HG03196 (cell line): ENCODE results near the gene HEPACAM2.

ENCODE experiments used
- ATAC-seq: cut with Tn5 transposase; IDR thresholded peaks from one replicate; pipeline ENCODE4 v1.9.1; 2021; ENCODE audit not compliant: unreplicated experiment

The HEPACAM2 gene

GRCh38 chr7:93226310-93226709 is at the start of gene HEPACAM2:
Gene HEPACAM2, minus strand, starts transcription at chr7:93226469.
- no peak for ATAC-seq

DNA sequence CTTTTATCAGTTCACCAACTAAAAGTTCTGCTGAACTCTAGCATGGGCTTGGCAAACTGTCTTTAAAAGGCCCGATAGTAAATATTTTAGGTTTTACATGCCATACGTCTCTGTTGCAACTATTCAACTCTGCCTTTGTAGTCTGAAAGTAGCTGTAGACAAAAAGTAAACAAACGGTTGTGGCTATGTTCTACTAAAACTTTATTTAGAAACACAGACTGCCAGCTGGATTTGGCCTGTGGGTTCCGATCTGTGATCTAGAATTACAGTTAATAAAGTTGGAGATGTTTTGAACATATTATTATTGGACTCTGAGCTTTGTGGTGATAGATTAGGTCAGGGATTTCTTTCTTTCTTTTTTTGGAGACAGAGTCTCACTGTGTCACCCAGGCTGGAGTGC is 39.0 kb upstream of the HEPACAM2 start:
- no peak for ATAC-seq

DNA sequence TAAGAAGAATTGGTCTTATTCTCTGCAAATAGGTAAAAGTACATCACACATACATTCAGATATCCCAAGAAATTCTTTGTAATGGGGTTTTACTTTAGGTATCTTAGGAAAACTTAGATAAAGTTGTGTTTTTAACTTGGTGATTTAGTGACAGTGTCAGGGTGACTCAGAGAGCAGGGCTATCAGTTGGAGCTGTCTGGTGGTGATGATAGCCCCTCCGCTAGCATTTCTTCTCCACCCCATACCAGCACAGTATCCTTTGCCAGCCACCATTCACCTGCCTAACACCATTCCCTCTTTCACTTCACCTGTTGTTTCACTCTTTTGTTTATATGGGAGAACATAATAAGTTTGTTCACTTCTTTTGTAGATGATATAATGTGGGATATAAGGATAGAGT is 36.3 kb upstream of the HEPACAM2 start:
- no peak for ATAC-seq

DNA sequence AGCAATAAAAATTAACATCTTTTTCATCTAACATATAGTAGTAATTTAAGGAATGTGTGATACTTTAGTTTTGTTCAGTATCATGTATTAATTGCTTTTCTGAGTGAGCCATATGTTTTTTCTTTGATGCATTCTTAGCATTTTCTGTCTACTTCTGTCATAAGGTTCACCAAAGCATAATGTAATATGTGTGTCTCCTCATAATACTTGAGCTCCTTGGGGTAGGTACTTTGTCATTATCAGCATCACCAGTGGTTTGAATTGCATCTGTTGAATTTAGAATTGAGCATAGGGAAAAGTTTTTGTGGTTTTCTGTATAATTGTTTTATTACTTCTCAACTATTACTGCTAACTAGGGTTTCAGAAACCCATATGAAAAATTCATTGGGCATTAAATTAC is 32.4 kb upstream of the HEPACAM2 start:
- ATAC-seq: no peak

DNA sequence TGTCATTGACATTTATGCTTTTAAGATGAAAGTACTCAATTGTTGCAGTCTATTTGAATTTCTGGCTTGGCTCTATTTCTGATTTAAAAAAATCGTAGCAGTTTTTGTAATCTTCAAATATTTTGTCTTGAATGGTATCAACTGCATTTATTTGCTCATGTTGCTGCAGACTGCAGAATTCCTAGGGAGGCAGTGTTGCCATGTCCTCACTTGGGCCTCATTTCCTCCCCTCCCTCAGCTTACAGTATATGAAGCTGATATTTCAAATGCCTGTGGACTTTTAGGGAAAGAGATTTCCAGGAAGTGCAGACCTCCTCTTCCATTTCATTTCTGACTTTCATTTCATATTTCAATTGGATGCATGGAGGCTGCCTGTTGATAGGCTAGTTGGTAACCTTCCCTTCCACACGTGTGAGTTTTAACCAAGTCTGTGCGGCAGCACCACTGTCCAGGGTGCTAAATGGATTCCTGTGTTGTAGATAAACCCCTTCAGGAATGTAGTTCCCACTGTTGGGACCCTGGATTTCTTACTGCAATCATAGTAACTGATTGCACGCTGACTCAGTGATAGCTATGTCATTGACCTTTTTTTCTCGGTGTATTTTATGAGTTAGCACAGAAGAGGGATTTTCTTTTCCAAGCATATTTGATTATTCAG is 23.4 kb upstream of the HEPACAM2 start:
- ATAC-seq: no peak

DNA sequence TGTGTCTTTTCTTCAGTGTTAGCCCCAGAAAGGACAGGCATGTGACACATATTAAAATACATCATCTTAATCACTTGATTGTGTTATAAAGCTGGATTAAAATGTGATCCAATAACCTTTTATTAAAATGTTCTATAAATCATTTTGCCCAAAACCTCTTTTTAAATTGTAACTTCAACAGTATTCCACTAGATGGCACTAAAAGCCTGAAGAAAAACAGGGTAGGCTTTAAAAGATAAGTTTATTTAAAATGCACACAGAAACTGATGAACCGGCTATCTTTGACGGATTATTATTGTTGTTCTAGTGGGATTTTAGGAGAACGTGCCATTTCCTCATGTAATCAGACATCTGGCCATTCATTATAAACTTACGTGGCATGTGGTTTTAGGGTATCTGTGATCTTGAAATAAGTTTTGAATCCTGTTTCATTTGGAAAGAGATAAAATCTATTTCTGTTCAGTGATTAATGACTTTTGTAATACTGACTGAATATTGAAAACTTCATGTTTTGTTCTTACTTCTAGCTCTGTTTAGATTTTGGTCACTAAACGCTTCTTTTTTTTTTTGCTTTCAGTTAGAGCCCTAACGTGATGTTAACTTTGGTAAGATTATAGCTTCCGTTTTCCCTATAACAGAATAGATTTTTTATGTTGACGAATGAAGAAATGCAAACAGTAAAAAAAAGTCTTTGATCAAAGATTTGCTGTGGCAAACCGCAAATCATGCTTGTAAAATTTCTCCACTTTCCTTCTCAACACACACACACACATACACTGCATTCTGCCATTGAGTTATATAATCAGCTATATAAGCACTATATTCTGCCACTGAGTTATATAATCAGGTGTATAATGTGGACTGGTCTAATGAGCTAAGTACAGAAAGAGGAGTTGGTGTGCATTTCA is 19.5 kb upstream of the HEPACAM2 start:
- ATAC-seq: no peak

DNA sequence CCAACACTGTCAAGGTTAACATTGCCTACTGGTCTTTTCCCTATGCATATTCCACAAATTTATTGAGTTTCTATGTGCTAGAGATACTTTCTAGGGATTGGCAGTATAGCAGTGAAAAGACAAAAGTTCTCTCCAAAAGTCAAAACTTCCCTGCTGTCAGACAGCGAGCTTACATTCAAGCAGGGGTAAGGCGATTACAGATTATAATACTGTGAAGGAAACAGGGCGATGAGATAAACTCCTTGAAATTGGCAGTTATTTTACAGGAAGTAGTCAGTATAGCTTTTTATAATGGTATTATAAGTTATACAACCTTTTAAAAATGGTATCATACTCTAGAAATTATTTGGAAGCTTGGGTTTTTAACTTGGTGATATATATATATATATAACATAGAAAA is 15.8 kb upstream of the HEPACAM2 start:
- ATAC-seq: no peak

DNA sequence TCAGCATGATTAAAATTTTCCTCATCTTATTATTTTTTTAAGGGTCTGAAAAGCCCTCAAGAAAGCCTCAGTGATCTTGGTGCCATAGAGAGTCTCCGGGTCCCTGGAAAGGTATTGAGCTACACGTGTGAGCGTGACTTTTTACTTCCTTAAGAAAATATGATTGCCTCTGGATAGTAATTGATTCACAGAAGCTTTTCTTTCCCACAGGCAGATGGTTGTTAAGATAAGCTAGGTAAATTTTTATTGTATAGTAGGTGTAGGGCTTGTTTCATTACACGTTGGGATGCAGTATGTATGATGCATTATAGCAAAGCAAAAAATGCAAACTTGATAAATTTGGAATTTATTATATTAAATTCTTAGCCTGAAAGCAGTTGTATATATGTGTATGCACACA is 13.6 kb upstream of the HEPACAM2 start:
- no peak for ATAC-seq

DNA sequence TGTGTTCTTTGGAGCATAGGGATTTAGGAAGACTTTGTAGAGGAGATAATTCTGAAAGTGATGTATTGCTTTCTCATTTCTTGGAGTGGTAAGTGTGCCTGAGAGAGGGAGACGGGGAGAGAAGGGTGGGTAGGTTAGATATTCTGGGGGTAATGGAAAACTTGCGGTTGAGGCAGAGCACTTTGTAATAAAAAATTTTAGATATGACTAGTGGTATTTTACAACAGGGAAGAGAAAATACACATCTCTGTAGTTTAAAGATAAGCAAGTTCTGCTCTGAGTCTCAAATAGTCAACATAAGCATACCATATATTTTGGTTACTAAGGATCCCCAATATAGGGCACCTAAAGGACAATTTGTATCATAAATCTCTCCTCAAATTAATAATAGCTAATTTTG is 12.5 kb upstream of the HEPACAM2 start:
- ATAC-seq: no peak

DNA sequence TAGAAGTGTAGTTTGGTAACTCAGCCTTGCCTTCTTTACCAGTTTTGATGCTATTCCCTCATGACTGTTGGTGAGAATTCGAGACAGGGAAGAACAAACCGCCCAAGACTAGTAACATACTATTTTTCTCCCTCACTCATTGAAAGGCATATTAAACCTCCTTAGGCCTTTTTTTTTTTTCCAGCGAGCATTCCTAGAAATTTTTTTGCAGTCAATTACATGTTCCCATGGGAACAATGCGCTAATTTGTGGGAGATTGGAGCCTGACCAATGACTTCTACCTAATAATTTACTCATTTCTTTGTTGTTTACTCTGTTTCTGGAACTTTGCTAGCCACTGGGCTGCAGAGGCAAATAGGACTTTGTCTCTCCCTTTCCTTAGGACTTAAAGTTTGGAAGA is 11.9 kb upstream of the HEPACAM2 start:
- no peak for ATAC-seq

GRCh38 chr7:93235541-93235940 is 9.3 kb upstream of the HEPACAM2 start:
- no peak for ATAC-seq

GRCh38 chr7:93232673-93233018 is 6.4 kb upstream of the HEPACAM2 start:
- no peak for ATAC-seq

- peak; percentile 100 for ATAC-seq
Observed at GRCh38 chr7:93231799-93232672, 5.8 kb upstream of the HEPACAM2 start, which contains the start of gene VPS50. Gene VPS50, plus strand, starts transcription at chr7:93232366. Its CDS starts 102 bp downstream, at chr7:93232468.

DNA sequence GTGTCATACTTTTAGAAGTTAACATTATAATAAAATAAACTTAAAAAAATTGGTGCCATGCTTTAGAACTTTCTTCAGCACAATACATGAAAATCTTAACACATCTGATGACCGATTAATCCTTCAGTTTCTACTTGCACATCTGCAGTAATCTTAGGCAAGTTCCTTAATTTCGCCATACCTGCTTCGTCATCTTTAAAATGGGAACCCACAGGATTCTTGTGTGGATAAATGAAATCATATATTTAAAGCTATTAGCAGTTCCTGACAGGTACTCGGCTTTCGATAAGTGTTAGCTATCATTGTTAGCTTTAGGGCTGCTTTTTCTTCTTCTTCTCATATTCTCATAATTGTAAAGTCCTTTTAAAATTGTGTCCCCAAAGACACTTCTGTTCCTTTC is 5.0 kb upstream of the HEPACAM2 start:
- no peak for ATAC-seq

DNA sequence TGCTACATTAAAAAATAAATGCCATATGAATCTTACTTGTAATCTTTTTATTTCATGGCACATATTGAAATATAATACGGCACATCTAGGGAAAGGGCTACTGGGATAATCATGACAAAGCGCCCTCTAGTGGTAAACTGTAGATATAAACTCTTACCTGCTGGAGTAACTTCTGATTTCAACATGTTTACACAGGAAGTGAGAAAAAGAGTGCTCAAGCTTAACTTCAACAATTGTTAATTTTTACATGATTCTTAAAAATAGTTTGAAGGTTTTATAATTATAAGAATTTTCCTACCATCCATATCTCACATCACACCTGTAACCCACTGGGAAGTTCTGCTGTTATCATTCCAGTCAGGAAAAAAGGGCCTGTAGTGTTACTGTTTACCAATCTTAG is 2.0 kb upstream of the HEPACAM2 start:
- no peak for ATAC-seq

DNA sequence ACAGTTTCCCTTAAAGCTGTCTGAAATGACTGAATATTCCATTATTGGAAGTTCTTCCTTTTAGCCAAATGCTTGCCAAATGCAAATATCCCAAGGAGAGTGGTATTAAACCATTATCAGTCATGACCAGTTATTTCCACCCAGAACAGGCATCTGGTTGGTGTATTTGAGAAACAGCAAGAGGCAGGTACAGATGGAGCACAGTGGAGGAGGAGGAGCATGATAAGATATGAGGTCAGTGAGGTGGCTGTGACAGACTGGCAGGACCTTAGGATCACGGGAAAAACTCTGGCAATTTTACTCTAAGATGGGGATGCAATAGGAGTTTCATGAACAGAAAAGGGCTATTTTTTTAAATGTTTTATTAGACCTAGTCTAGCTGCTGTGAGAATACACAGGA is 6.4 kb downstream of the HEPACAM2 start:
- ATAC-seq: no peak

GRCh38 chr7:93218997-93219827 is 7.1 kb downstream of the HEPACAM2 start:
- ATAC-seq: no peak

DNA sequence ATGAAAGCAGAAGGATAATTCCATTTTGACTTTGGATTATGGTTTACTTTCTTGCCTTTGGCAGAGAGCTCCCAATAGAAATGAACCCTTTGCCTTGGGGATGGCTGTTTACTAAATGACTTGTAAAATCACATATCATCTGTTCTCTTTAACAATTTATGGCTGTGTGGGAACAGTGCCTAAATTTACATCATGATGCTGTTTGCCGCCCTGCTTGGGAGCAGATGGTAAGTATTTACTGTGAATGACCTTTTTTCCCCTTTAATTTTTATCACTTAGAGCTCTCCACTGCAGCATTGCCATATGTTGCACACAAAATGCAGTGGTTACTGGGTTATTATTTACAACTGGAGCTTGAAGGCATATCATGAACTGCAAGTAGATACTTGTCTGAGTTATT is 13.4 kb downstream of the HEPACAM2 start:
- ATAC-seq: no peak

GRCh38 chr7:93211228-93211818 is 14.9 kb downstream of the HEPACAM2 start:
- no peak for ATAC-seq

GRCh38 chr7:93205046-93205445 is 21.2 kb downstream of the HEPACAM2 start:
- no peak for ATAC-seq
